Suprapubic skin (tissue), 4 donors: Measurements from ENCODE around the gene TES. TPM values are rescaled to one million over a fixed set of nuclear protein-coding genes. Genes with fewer than 3 reads are reported as not detected.

Experiments
- DNase-seq, 2 donors: peaks; one replicate each; pipeline ENCODE4 v3.0.0-alpha.2; 2019; ENCODE audit warnings: low spot score in 2 of 2
- H3K27ac ChIP-seq: fragments of 200-600 bp; sonication (generic); one replicate; pipeline ENCODE4 v1.5.1; 2019
- H3K27me3 ChIP-seq: fragments of 200-600 bp; sonication (generic); one replicate; pipeline ENCODE4 v1.5.1; 2019
- H3K36me3 ChIP-seq: fragments of 200-600 bp; sonication (generic); one replicate; pipeline ENCODE4 v1.5.1; 2019
- H3K4me1 ChIP-seq: fragments of 200-600 bp; sonication (generic); one replicate; pipeline ENCODE4 v1.5.1; 2019
- H3K4me3 ChIP-seq: fragments of 200-600 bp; sonication (generic); one replicate; pipeline ENCODE4 v1.5.1; 2019; ENCODE audit warnings: mild to moderate bottlenecking
- H3K9me3 ChIP-seq: fragments of 200-600 bp; sonication (generic); one replicate; pipeline ENCODE4 v1.5.1; 2019
- CTCF ChIP-seq, 2 donors: fragments of 200-600 bp in 1 of 2; fragments of 450-650 bp in 1 of 2; sonication (generic) in 1 of 2; IDR thresholded peaks; one replicate each; pipeline ENCODE4 v1.5.1; 2016 to 2019; ENCODE audit warnings: antibody characterized with exemption in 2 of 2, mild to moderate bottlenecking in 1 of 2, moderate library complexity in 1 of 2
- EP300 ChIP-seq: sonication (generic); formaldehyde crosslinking; IDR thresholded peaks from one replicate; pipeline ENCODE4 v1.6.1; 2017; ENCODE audit warnings: antibody characterized with exemption
- POLR2A ChIP-seq, 2 donors: fragments of 450-650 bp; IDR thresholded peaks; one replicate each; pipeline ENCODE4 v1.6.1; 2017; ENCODE audit warnings: antibody characterized with exemption in 2 of 2, mild to moderate bottlenecking in 2 of 2, moderate library complexity in 2 of 2
- POLR2AphosphoS5 ChIP-seq, 3 donors: sonication (generic); formaldehyde crosslinking; IDR thresholded peaks; one replicate each; pipeline ENCODE4 v1.6.1; 2017; ENCODE audit warnings: antibody characterized with exemption in 3 of 3
- WGBS: methylation state at CpG from one replicate; pipeline ENCODE4 v1.1.5; 2018; 5-methylcytosine and 5-hydroxymethylcytosine counted together
- total RNA-seq, 4 donors: library from RNA; depleted of rRNA; stranded (reverse); fragments of >200 nt; gene quantifications; one replicate each; pipeline ENCODE4 v1.1.0, GENCODE V29; 2016

Gene TES
- total RNA-seq, 4 donors from 2014 or later: 44.3 to 66.0 (median 57.5) TPM

DNA sequence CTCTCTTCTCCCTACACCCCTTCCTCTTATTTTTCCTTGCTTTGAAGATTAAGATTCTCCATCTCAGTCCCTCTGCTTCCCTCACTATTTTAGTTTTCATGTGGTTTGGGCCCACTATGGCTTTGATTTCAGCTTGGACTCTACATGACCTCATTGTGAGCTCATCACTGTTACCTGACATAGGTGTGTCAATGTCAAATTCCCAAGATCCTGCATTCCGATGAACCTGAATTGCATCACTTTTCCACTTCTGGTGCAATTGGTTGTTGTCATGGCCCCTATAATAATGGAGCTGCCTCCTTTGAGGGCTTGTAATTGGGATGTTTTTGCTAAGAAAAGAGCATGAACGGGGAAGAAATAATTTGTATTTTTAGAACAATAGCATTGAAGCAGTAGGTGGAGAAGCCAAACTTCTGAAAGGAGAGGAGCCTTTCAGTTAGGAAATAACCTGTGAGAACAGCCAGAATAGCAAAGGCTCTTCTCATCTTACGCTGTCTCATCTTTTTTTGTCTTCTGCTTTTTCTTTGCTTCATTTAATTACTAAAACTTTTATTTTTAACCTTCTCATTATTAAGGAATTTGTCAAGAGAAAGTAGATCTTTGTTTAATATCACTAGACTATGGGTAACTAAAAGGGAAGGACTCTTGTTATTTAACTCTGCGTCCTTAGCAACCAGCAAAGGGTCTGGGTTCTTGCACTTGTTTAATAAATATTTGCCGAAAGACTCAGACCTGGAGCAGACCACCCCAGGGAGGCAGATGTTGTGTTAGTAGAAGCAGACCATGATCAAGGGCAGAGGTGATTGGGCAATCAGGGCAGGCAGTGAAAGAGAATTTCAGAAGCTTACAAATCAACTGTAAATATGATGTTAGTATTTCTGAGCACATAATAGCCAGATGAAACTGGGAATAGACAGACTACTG lies 95.4 kb downstream of the TES start:
- no peaks in the 10 kb centered on the region for H3K9me3 ChIP-seq
- WGBS: 80% methylated on average over 5 of the region's 5 CpGs
- DNase-seq: no peak
- no peak overlapping the region for H3K27ac ChIP-seq
- no peak overlapping the region for H3K4me3 ChIP-seq
- H3K27me3 ChIP-seq: no peaks in the 10 kb centered on the region
- no peaks in the 10 kb centered on the region for H3K36me3 ChIP-seq
- H3K4me1 ChIP-seq: no peaks in the 10 kb centered on the region
- TF ChIP-seq CTCF (IDR thresholded peaks at IDR 0.05): no peak
- no peak for TF ChIP-seq POLR2AphosphoS5 (IDR thresholded peaks at IDR 0.05)
- no peak for TF ChIP-seq EP300
- no peak for TF ChIP-seq POLR2A (IDR thresholded peaks at IDR 0.05)

- Histone ChIP-seq H3K9me3 (no peaks in the 10 kb centered on the region), H3K4me3 (no peak overlapping the region), H3K36me3 (no peaks in the 10 kb centered on the region), H3K27me3 (no peaks in the 10 kb centered on the region), H3K4me1 (no peaks in the 10 kb centered on the region), H3K27ac (no peak overlapping the region)
- DNase-seq: no peak
- TF ChIP-seq EP300: no peak
- TF ChIP-seq POLR2AphosphoS5 (IDR thresholded peaks at IDR 0.05): no peak
- TF ChIP-seq CTCF (IDR thresholded peaks at IDR 0.05): no peak
- TF ChIP-seq POLR2A (IDR thresholded peaks at IDR 0.05): no peak
- WGBS: 85% methylated on average over 2 of the region's 2 CpGs
Observed at GRCh38 chr7:116306409-116307048, 96.2 kb downstream of the TES start.

DNA sequence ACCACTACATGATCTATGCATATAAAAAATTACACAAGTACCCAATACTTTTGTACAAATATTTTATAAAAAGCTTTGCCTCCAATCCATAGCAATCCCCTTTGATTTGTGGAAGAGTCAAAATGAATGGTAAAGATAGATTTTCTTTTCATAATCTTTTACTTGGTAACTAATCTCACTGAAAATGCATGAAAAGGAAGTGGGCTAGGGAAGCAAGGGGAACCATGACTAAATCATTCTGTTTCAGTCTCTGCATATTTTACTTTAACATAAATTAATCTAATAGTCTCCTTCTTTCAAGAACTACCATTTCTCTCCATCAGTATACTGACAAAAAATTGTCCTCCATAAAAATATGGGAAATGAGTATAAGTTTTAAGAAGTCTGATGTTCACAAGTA lies 96.9 kb downstream of the TES start:
- Histone ChIP-seq H3K27ac (no peak overlapping the region), H3K36me3 (no peaks in the 10 kb centered on the region), H3K9me3 (no peaks in the 10 kb centered on the region), H3K27me3 (no peaks in the 10 kb centered on the region), H3K4me3 (no peak overlapping the region), H3K4me1 (no peaks in the 10 kb centered on the region)
- TF ChIP-seq POLR2AphosphoS5 (IDR thresholded peaks at IDR 0.05) (no peak), CTCF (IDR thresholded peaks at IDR 0.05) (no peak), EP300 (no peak), POLR2A (IDR thresholded peaks at IDR 0.05) (no peak)
- no peak for DNase-seq

Other genes starting within 250 kb of the TES start
- gene TFEC, start 179.8 kb upstream of the TES start, total RNA-seq: under 1 TPM; 0.30 to 0.72 (median 0.36) TPM